GM08714 (cell line): Measurements from ENCODE around the gene GLE1.
A peak's percentile ranks its signal among the peaks of the same experiment; 100 is the strongest.

Experiments
- H3K4me3 ChIP-seq: fragments of 200-500 bp; sonication (Bioruptor generic); 2 replicates; pipeline ENCODE4 v1.5.1; 2014; ENCODE audit warnings: mild to moderate bottlenecking, low read length, inconsistent platforms
- ZNF274 ChIP-seq: IDR thresholded peaks from 2 replicates; pipeline ENCODE4 v1.6.1; 2012; ENCODE audit warnings: mild to moderate bottlenecking, low read depth, low read length

Gene GLE1

DNA sequence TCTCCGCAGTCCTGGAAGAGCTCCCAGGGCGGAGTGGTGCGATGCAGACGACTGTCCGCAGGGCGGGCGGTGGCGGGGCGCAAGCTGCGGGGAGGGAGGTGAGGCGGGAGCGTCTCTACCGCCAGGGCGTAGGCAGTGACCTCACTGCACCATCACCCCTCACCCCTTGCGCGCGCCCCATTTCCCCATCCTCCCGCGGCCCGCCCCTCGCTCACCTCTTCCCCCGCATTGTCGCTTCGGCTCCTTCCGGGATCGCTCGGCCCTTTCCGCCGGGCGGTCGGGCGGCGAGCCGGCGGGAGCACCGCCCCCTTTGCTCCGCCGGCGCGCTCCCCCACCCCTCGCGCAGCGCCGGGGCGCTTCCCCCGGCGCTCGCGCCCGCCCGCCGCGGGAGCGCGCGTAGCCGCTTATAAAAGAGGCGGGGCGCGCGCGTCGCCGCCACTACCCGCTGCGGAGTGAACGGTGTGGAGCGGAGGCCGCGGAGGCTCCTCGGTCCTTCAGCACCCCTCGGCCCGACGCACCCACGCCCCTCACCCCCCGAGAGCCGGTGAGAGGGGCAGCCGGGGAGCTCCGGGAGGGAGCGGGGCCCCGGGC is 47.7 kb downstream of the GLE1 start, which contains the start of gene SPTAN1:
Gene SPTAN1, plus strand, starts transcription at position 435 of the 591 bp plus-strand sequence. CDS start 14,154 bp downstream, outside the sequence.
- TF ChIP-seq ZNF274 = no peak
- H3K4me3 ChIP-seq = peak within 1 kb of the TSS; percentile 92

DNA sequence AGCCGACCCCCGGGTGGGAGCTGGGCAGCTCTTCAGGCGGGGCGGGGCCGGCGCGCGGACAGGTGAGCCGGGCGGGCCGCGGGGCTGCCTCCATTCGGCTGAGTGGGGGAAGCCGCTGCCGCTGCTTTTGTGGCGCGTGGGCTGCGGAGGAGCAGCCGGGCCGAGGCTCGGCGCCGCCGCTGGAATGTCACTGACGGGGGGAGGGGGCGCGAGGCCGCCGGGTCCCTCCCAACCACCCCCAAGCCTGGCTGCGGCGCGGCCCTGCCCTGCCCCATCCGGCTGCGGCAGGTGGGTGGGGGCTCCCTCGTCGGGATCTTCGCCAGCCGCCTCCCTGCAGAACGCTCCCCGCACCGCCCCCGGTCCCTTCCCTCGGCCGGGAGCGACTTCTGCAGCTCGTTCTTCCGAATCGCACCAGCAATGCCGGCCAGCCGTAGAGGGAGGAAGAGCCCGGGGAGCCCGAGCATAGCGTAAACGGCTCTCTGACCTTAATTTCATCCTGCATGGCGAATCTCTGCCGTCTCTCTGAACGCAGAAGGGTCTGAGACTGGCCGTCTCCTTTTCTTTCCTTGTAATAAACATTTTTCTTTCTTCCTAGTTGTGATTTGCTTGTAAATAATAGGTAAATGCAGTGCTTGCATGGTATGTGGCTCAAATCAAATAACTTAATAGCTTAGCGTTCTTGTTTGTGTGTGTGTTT is 48.4 kb downstream of the GLE1 start:
- peak overlapping the region; percentile 92 for H3K4me3 ChIP-seq
- no peak for TF ChIP-seq ZNF274

GRCh38 chr9:128553728-128554127 is 49.2 kb downstream of the GLE1 start:
- H3K4me3 ChIP-seq = peak overlapping the region; percentile 92
- TF ChIP-seq ZNF274 = no peak

DNA sequence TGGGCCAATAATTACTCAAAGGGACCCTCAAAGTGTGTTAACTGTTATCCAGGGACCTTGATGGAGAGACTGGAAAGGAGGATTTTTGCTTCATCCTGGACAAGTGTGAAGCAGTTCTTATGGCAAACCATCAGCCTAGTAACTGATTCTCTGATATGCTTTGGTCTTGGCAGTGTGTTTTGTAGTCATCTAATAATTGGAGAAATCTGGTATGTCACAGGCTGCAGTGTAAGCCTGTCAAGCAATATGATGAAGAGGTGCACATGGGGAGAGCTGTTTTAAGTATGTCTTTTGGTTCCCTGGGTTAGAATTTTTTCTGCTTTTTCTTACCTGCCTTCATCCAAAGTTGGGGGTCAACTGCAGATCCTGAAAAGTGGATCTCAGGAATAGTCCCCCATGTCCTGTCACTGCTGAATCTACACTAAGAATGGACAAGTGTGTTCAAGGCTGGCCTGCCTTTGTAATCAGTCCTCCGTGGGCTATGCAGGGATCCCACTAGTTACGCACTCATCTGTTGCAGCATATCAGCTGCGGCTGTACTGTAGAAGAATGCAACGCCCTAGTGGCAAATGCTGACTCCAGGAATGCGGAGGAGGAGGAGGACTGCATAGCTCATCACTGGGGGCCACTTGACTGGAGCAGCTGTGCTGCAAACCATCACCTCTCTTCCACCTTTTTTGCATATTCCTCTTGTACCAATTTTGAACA is 49.8 kb downstream of the GLE1 start:
- no peak for TF ChIP-seq ZNF274
- H3K4me3 ChIP-seq = 0 out of 2 replicates have a peak overlapping the region, but pooled peaks have one; percentile 92

DNA sequence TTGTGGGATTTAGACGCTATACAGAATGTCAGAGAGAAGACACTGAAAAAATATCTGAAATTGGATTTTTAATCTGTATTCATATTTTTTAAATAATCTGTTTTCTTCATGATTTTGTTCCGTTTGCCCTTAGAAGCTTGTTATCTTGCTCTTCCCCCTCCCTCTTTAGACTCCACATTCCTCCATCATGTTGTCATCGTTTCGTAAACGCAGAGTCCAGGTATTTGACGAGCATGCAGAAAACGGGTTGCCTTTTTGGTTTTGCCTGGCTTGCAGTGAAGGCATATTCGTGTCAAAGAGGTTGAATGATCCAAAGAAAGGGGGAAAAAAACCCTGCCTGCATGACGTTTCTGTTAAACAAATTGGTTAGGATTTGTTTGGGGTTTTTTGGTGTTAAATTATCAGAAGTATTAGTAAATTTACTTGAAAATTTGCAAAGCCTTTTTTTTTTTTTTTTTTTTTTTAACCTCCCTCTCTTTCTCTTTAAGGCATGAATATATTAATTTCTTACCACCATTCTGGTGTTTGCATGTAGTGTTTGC is 50.7 kb downstream of the GLE1 start:
- no peak overlapping the region for H3K4me3 ChIP-seq
- no peak for TF ChIP-seq ZNF274

- no peak for TF ChIP-seq ZNF274
- H3K4me3 ChIP-seq = no peak overlapping the region
Observed at GRCh38 chr9:128556276-128556675, 51.8 kb downstream of the GLE1 start.

- no peak overlapping the region for H3K4me3 ChIP-seq
- TF ChIP-seq ZNF274 = no peak
Observed at GRCh38 chr9:128556926-128557634, 52.6 kb downstream of the GLE1 start.

DNA sequence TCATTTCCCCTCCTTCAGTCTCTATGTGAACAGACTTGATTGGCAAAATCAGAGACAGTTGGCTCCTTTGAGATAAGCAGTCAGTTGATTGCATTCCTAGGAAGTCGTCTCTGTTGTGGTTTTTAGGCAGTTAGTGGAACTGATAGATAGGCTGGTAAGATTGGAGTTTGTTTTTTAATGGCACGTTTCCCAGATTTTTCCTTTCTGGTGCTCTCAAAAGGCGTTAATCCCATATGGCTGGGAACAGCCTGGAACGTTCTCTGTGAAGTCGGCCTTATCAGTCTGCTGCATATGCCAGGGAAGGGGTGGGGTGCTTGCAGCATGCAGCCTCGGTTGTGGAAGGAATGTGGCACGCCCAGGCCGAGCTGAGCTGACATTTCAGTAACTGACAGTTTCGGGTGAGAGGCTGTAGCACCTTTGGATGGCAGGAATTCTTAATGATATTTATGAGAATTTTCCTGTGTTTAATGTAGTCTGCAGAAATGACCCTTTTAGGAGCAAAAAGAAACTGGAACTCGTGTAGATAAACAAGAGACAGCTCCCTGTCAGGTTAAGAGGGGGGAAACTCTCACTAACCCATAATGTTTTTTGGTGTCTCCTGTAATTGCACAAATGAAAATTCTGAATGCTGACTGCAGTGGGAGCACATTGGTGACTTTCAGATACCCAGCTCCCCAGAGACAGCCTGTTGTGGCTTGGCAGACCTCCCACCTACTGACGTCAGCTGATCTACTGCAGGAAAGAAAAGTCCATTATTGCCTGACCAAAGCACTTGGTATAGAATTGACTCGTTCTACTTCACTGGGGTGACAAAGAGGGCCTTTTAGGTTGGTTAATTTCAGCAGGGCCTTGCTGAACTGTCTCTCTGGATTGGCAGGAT is 54.2 kb downstream of the GLE1 start:
- TF ChIP-seq ZNF274 = no peak
- H3K4me3 ChIP-seq = peak overlapping the region; percentile 18; the same call in 1 of the 2 replicates

DNA sequence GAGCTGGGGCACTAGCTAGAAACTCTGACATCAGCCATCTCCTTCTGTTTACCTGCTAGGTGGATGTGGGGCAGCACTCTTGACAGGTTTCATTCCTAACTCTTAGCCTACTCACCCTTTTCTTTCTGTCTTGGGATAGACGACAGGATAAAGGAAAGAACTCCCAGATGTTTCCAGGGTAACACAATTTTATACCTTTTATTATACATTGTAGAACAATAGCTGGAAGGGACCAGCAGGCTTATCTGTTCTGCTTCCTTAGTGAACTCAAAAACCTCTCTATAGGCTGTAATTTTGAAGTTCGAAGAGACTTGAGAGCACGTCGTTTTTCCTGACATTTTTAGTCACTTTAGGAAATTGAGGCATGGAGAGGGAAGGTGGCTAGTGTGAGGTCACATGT is 61.1 kb downstream of the GLE1 start:
- no peak for TF ChIP-seq ZNF274
- no peak overlapping the region for H3K4me3 ChIP-seq

DNA sequence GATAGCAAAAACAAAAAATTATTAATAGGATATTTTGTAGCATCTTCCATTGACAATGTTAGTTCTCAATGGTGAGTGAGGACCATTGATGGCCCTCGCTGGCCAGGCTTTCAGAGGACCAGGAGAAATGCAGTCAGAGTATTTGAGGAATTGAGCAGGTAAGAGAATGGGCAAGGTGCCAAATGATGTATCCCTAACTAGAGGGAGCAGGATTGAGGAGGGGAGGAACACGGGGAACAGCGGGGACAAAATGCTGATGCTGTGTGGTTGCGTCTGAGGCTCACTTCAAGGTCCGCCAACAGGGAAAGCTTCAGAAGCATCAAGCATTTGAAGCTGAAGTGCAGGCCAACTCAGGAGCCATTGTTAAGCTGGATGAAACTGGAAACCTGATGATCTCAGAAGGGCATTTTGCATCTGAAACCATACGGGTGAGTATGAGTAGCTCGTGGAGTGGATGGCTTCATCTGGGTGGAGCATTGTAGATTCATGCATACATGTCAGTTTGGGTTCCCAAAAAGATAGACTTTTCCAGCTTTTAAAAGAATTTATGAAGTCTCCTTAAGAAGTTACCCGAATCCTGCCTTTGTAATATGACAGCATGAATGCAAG is 64.1 kb downstream of the GLE1 start:
- H3K4me3 ChIP-seq = no peak overlapping the region
- TF ChIP-seq ZNF274 = no peak

GRCh38 chr9:128575469-128575868 is 71.0 kb downstream of the GLE1 start:
- H3K4me3 ChIP-seq = no peak overlapping the region
- no peak for TF ChIP-seq ZNF274

DNA sequence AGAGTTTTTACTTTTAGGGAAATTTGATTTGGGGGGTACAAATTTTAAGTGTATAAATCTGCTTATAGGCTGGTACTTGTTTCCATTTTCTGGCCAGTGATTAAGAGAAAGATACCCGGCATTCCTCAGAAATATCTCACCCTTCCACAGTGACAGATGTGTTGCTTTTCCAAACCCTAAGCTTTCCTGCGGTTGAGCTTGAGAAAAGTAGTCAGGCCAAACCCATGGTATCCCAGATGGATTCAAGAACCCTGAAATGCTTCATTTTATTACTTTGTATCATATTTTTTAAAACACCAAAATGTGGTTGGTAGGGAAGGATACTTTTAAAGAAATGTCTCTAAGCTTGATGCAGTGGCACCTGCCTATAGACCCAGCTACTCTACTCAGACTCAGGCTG is 71.4 kb downstream of the GLE1 start:
- TF ChIP-seq ZNF274 = no peak

GRCh38 chr9:128577206-128577605 is 72.7 kb downstream of the GLE1 start:
- H3K4me3 ChIP-seq = no peak overlapping the region
- TF ChIP-seq ZNF274 = no peak

More for the DNA sequence above, 71.4 kb downstream of the GLE1 start:
- H3K4me3 ChIP-seq = no peak overlapping the region
